Measurements from ENCODE around the gene ABLIM2. TPM values are rescaled to one million over a fixed set of nuclear protein-coding genes. Genes with fewer than 3 reads are reported as not detected.
A peak's percentile ranks its signal among the peaks of the same experiment; 100 is the strongest.

Gene ABLIM2
- total RNA-seq, 1 experiment from 2014 or later: under 0.01 TPM

- no peak for DNase-seq (ENCODE audit: low read depth)
These were observed 71.7 kb downstream of the ABLIM2 start for GRCh38 chr4:8086783-8087445.

- DNase-seq (ENCODE audit: low read depth): no peak
These were observed 73.0 kb downstream of the ABLIM2 start for GRCh38 chr4:8085491-8086117.

GRCh38 chr4:8084712-8085490 lies 73.7 kb downstream of the ABLIM2 start:
- no peak for DNase-seq (ENCODE audit: low read depth)

- no peak for DNase-seq (ENCODE audit: low read depth)
These were observed 74.5 kb downstream of the ABLIM2 start for GRCh38 chr4:8084031-8084660.

- DNase-seq (ENCODE audit: low read depth): no peak
These were observed 75.4 kb downstream of the ABLIM2 start for GRCh38 chr4:8083086-8083825.

GRCh38 chr4:8082517-8083055 lies 76.0 kb downstream of the ABLIM2 start:
- no peak for DNase-seq (ENCODE audit: low read depth)

GRCh38 chr4:8081621-8082516 lies 76.7 kb downstream of the ABLIM2 start:
- DNase-seq (ENCODE audit: low read depth): no peak

GRCh38 chr4:8081171-8081570 lies 77.4 kb downstream of the ABLIM2 start:
- DNase-seq (ENCODE audit: low read depth): no peak

- no peak for DNase-seq (ENCODE audit: low read depth)
These were observed 77.9 kb downstream of the ABLIM2 start for GRCh38 chr4:8080754-8081065.

GRCh38 chr4:8079916-8080753 lies 78.5 kb downstream of the ABLIM2 start:
- no peak for DNase-seq (ENCODE audit: low read depth)

GRCh38 chr4:8079031-8079885 lies 79.4 kb downstream of the ABLIM2 start:
- peak; percentile 47 for DNase-seq (ENCODE audit: low read depth)

GRCh38 chr4:8078610-8079015 lies 80.0 kb downstream of the ABLIM2 start:
- no peak for DNase-seq (ENCODE audit: low read depth)

- DNase-seq (ENCODE audit: low read depth): no peak
These were observed 80.5 kb downstream of the ABLIM2 start for GRCh38 chr4:8078109-8078494.

GRCh38 chr4:8077181-8078108 lies 81.2 kb downstream of the ABLIM2 start:
- DNase-seq (ENCODE audit: low read depth): no peak

GRCh38 chr4:8076023-8076422 lies 82.6 kb downstream of the ABLIM2 start:
- DNase-seq (ENCODE audit: low read depth): no peak

GRCh38 chr4:8073206-8073863 lies 85.3 kb downstream of the ABLIM2 start:
- no peak for DNase-seq (ENCODE audit: low read depth)
